Endothelial cell of umbilical vein (primary cell): ENCODE measurements around the gene KLHL25. TPM values are rescaled to one million over a fixed set of nuclear protein-coding genes. Genes with fewer than 3 reads are reported as not detected.

ENCODE experiments used
- BruUV-seq: library from RNA; stranded (reverse); fragments of 400-500 nt; replicated peaks from 2 replicates; lab custom pipeline; 2021; lab: Mats Ljungman, UMichigan
- CTCF ChIA-PET: fragments of 300-600, 350-600 bp; sonication (Branson Sonifier 250); formaldehyde crosslinking; loops from one replicate; lab custom pipeline; 2021; ENCODE audit warnings: antibody characterized with exemption, inconsistent platforms; lab: Charles Lee
- POLR2A ChIA-PET: fragments of 300-600, 350-600 bp; sonication (Branson Sonifier 250); formaldehyde crosslinking; loops from one replicate; lab custom pipeline; 2021; ENCODE audit warnings: antibody characterized with exemption, inconsistent platforms; lab: Charles Lee
- DNase-seq: peaks from one replicate; pipeline ENCODE4 v3.0.0-alpha.2; 2011; ENCODE audit warnings: low read depth, low spot score
- FAIRE-seq: peaks from 2 replicates; lab custom pipeline; 2011; peaks lifted over from hg19 to GRCh38; lab: Jason Lieb, UNC
- H2AFZ ChIP-seq: 2 replicates; pipeline ENCODE4 v1.6.0; 2012; ENCODE audit warnings: low read depth, low read length, control low read depth, inconsistent platforms
- H3K27ac ChIP-seq: 2 replicates; pipeline ENCODE4 v1.5.1; 2011; ENCODE audit warnings: low read depth, mild to moderate bottlenecking, control low read depth, low read length, moderate library complexity; ENCODE audit not compliant: insufficient read depth
- H3K27me3 ChIP-seq, 2 experiments: 2 replicates each; pipeline versions ENCODE4 v1.6.0 to v1.6.1; 2011; ENCODE audit warnings: low read length in 2 of 2, mixed read lengths in 1 of 2; ENCODE audit not compliant: control insufficient read depth in 2 of 2, insufficient read depth in 2 of 2
- H3K36me3 ChIP-seq, 2 experiments: 2 replicates in 1 of 2; 3 replicates in 1 of 2; pipeline ENCODE4 v1.5.1; 2011; ENCODE audit warnings: low read length in 2 of 2, mild to moderate bottlenecking in 1 of 2, moderate library complexity in 1 of 2; ENCODE audit not compliant: control insufficient read depth in 2 of 2, insufficient read depth in 2 of 2; ENCODE audit errors: extremely low read depth in 1 of 2
- H3K4me1 ChIP-seq: 3 replicates; pipeline ENCODE4 v1.5.1; 2011; ENCODE audit warnings: mild to moderate bottlenecking, low read length; ENCODE audit not compliant: control insufficient read depth, insufficient read depth; ENCODE audit errors: extremely low read depth
- H3K4me2 ChIP-seq: 2 replicates; pipeline ENCODE4 v1.6.1; 2011; ENCODE audit warnings: low read length, control low read depth, mixed read lengths; ENCODE audit not compliant: insufficient read depth
- H3K4me3 ChIP-seq, 3 experiments: fragments of 200-600 bp in 1 of 3; sonication (generic), shearing (Covaris generic) in 1 of 3; replicated peaks in 1 of 3; 2 replicates each; pipeline ENCODE4 v1.5.1; 2011 to 2016; ENCODE audit warnings: control low read depth in 3 of 3, low read length in 3 of 3, mild to moderate bottlenecking in 2 of 3, inconsistent platforms in 1 of 3, low read depth in 1 of 3, moderate library complexity in 1 of 3; ENCODE audit not compliant: insufficient read depth in 1 of 3
- H3K79me2 ChIP-seq: 2 replicates; pipeline ENCODE4 v1.6.0; 2012; ENCODE audit warnings: low read length, inconsistent platforms; ENCODE audit not compliant: control insufficient read depth, insufficient read depth
- H3K9ac ChIP-seq: replicated peaks from 2 replicates; pipeline ENCODE3; 2011; ENCODE audit warnings: low read length, control low read depth; ENCODE audit not compliant: insufficient read depth; ENCODE audit errors: extremely low read depth
- H3K9me1 ChIP-seq: replicated peaks from 3 replicates; pipeline ENCODE4 v1.6.0; 2011; ENCODE audit warnings: mild to moderate bottlenecking, low read length; ENCODE audit not compliant: control insufficient read depth, insufficient read depth; ENCODE audit errors: extremely low read depth
- H3K9me3 ChIP-seq: replicated peaks from 2 replicates; pipeline ENCODE4 v1.5.1; 2012; ENCODE audit warnings: low read length, inconsistent platforms; ENCODE audit not compliant: control insufficient read depth, insufficient read depth
- H4K20me1 ChIP-seq: replicated peaks from 2 replicates; pipeline ENCODE3; 2011; ENCODE audit warnings: mild to moderate bottlenecking, low read length; ENCODE audit not compliant: control insufficient read depth, insufficient read depth; ENCODE audit errors: extremely low read depth
- CTCF ChIP-seq, 2 donors: IDR thresholded peaks; 1 replicate in 1 of 2; 2 replicates in 1 of 2; pipeline ENCODE4 v1.5.1; 2011; ENCODE audit warnings: low read length in 2 of 2, mild to moderate bottlenecking in 2 of 2, moderate library complexity in 2 of 2, control low read depth in 1 of 2, inconsistent platforms in 1 of 2, low read depth in 1 of 2; ENCODE audit not compliant: insufficient read depth in 1 of 2; ENCODE audit errors: extremely low read depth in 1 of 2
- EZH2 ChIP-seq: IDR thresholded peaks from 2 replicates; pipeline ENCODE4 v1.6.1; 2012; ENCODE audit warnings: borderline replicate concordance, low read depth, mild to moderate bottlenecking, moderate library complexity, low read length, inconsistent platforms; ENCODE audit not compliant: severe bottlenecking
- FOS ChIP-seq: IDR thresholded peaks from 2 replicates; pipeline ENCODE4 v1.6.1; 2011; ENCODE audit warnings: mild to moderate bottlenecking, low read length, moderate library complexity, borderline replicate concordance; ENCODE audit not compliant: insufficient read depth
- GATA2 ChIP-seq: IDR thresholded peaks from 2 replicates; pipeline ENCODE4 v1.7.0; 2011; ENCODE audit warnings: low read depth, mild to moderate bottlenecking, moderate library complexity, mixed read lengths, low read length; ENCODE audit not compliant: insufficient read length, insufficient read depth
- JUN ChIP-seq: IDR thresholded peaks from 2 replicates; pipeline ENCODE4 v1.6.1; 2011; ENCODE audit warnings: borderline replicate concordance, low read depth; ENCODE audit not compliant: insufficient read length, insufficient read depth
- MAX ChIP-seq: IDR thresholded peaks from 2 replicates; pipeline ENCODE4 v1.6.1; 2011; ENCODE audit not compliant: insufficient read depth, insufficient read length
- MYC ChIP-seq: IDR thresholded peaks from one replicate; pipeline ENCODE4 v1.6.1; 2011; ENCODE audit warnings: mild to moderate bottlenecking, low read depth, low read length
- POLR2A ChIP-seq: IDR thresholded peaks from 2 replicates; pipeline ENCODE4 v1.6.1; 2012; ENCODE audit warnings: low read depth, mild to moderate bottlenecking, control low read depth, low read length
- POLR2AphosphoS5 ChIP-seq: IDR thresholded peaks from 2 replicates; pipeline ENCODE4 v1.6.1; 2012; ENCODE audit warnings: low read depth, mild to moderate bottlenecking, control low read depth, low read length, moderate library complexity; ENCODE audit not compliant: insufficient read depth
- dilution Hi-C: fragments of 300-500 bp; cut with MboI; formaldehyde crosslinking; loops from one replicate; pipeline ENCODE4 v1.15.0; 2019; ENCODE audit warnings: low sequenced_read_pairs; ENCODE audit not compliant: extremely low pct_ligation_motif_present
- intact Hi-C: fragments of 100-400 bp; cut with micrococcal nuclease; formaldehyde crosslinking; loops from one replicate; pipeline ENCODE4 v1.10.0; 2022
- polyA plus RNA-seq, 4 experiments: library from polyadenylated mRNA; depleted of rRNA in 3 of 4; stranded (reverse) in 3 of 4; unstranded in 1 of 4; fragments of >200 nt; gene quantifications; 2 replicates each; pipeline versions ENCODE4 v1.2.1 to v1.2.3, GENCODE V29; 2011 to 2012; ENCODE audit warnings: missing spikeins in 1 of 4
- total RNA-seq: library from RNA; stranded (reverse); gene quantifications from 2 replicates; pipeline ENCODE4 v1.2.3, GENCODE V29; 2021

KLHL25 gene
- total and polyA plus RNA-seq, 2 donors (not counting 3 experiments of a cell fraction or from before 2014, with no cell fraction given): 5.4 to 6.4 TPM

GRCh38 chr15:85746641-85747040 is 48.1 kb downstream of the KLHL25 start:
- Histone ChIP-seq H3K27ac (no peak overlapping the region), H3K79me2 (no peaks in the 10 kb centered on the region), H4K20me1 (no peaks in the 10 kb centered on the region), H3K4me3 (no peak overlapping the region), H3K9me1 (no peaks in the 10 kb centered on the region), H3K27me3 (no peaks in the 10 kb centered on the region), H3K4me2 (no peak overlapping the region), H3K9ac (no peak overlapping the region), H3K9me3 (no peaks in the 10 kb centered on the region), H2AFZ (no peak overlapping the region), H3K4me1 (no peaks in the 10 kb centered on the region), H3K36me3 (peaks cover 13 to 30% of the 10 kb centered on the region in 2 experiments)
- BruUV-seq: no TSS peak
- CTCF ChIA-PET: no interaction called here
- dilution Hi-C loops: no loop called here
- FAIRE-seq (no peak), DNase-seq (no peak)
- TF ChIP-seq GATA2 (no peak), POLR2A (no peak), POLR2AphosphoS5 (no peak), FOS (no peak), MAX (no peak), CTCF (IDR thresholded peaks at IDR 0.05; ENCODE audit: extremely low read depth in 1 of 2, insufficient read depth in 1 of 2, low read depth in 1 of 2, low read length in 2 of 2) (no peak), JUN (no peak), MYC (no peak), EZH2 (no peak)
- intact Hi-C loops: no loop called here
- POLR2A ChIA-PET: no interaction called here
